CD4-positive, alpha-beta memory T cell (primary cell): ENCODE data around the gene TMEM233. TPM values are rescaled to one million over a fixed set of nuclear protein-coding genes. Genes with fewer than 3 reads are reported as not detected.
"Not testable (repeated sequence)": the region's sequence is repeated elsewhere in the genome, so short reads cannot be mapped to it uniquely, and the experiment has no call there.

Source experiments
- CTCF ChIA-PET: fragments of 350-600 bp; sonication (Branson Sonifier 250); formaldehyde crosslinking; loops from one replicate; lab custom pipeline; 2021; ENCODE audit warnings: inconsistent platforms; ENCODE audit not compliant: partially characterized antibody; lab: Charles Lee
- POLR2A ChIA-PET: fragments of 350-600 bp; sonication (Branson Sonifier 250); formaldehyde crosslinking; loops from one replicate; lab custom pipeline; 2021; ENCODE audit not compliant: partially characterized antibody; lab: Charles Lee
- DNase-seq, 5 donors: peaks; one replicate each; pipeline versions ENCODE4 v3.0.0 to v3.0.0-alpha.2; 2020 to 2022; ENCODE audit warnings: mixed read lengths in 1 of 5
- H3K27ac ChIP-seq: one replicate; pipeline ENCODE4 v1.7.0; 2013; ENCODE audit warnings: low read depth, low read length
- H3K27me3 ChIP-seq: 2 replicates; pipeline ENCODE4 v1.7.0; 2013; ENCODE audit warnings: mild to moderate bottlenecking, low read length, moderate library complexity; ENCODE audit not compliant: insufficient read depth
- H3K36me3 ChIP-seq: 2 replicates; pipeline ENCODE4 v1.7.0; 2013; ENCODE audit warnings: mild to moderate bottlenecking, low read length, moderate library complexity; ENCODE audit not compliant: insufficient read depth
- H3K4me1 ChIP-seq: 2 replicates; pipeline ENCODE4 v1.7.0; 2013; ENCODE audit warnings: mild to moderate bottlenecking, low read length, moderate library complexity; ENCODE audit not compliant: insufficient read depth
- H3K4me3 ChIP-seq, 2 donors: one replicate each; pipeline ENCODE4 v1.7.0; 2013; ENCODE audit warnings: low read length in 2 of 2, mild to moderate bottlenecking in 1 of 2
- H3K9me3 ChIP-seq, 2 donors: one replicate each; pipeline ENCODE4 v1.7.0; 2013; ENCODE audit warnings: low read length in 2 of 2, control low read depth in 1 of 2; ENCODE audit not compliant: control insufficient read depth in 1 of 2
- H3K27ac Mint-ChIP-seq, 7 donors: one replicate each; pipeline ENCODE4 v1.8.0; 2020 to 2021; ENCODE audit warnings: mixed read lengths in 7 of 7, mild to moderate bottlenecking in 6 of 7, inconsistent platforms in 3 of 7, moderate library complexity in 3 of 7
- H3K27me3 Mint-ChIP-seq, 2 donors: one replicate each; pipeline ENCODE4 v1.8.0; 2020 to 2021; ENCODE audit warnings: mixed read lengths in 2 of 2
- H3K36me3 Mint-ChIP-seq, 2 donors: one replicate each; pipeline ENCODE4 v1.8.0; 2020 to 2021; ENCODE audit warnings: mixed read lengths in 2 of 2, inconsistent platforms in 1 of 2, mild to moderate bottlenecking in 1 of 2
- H3K4me1 Mint-ChIP-seq, 4 donors: one replicate each; pipeline ENCODE4 v1.8.0; 2020 to 2021; ENCODE audit warnings: mixed read lengths in 4 of 4, mild to moderate bottlenecking in 1 of 4
- H3K4me3 Mint-ChIP-seq, 8 donors: one replicate each; pipeline ENCODE4 v1.8.0; 2020 to 2021; ENCODE audit warnings: mixed read lengths in 8 of 8, mild to moderate bottlenecking in 7 of 8, moderate library complexity in 6 of 8, inconsistent platforms in 3 of 8
- H3K9me3 Mint-ChIP-seq, 8 donors: one replicate each; pipeline ENCODE4 v1.8.0; 2020 to 2021; ENCODE audit warnings: mixed read lengths in 8 of 8, mild to moderate bottlenecking in 5 of 8, inconsistent platforms in 3 of 8, moderate library complexity in 1 of 8
- intact Hi-C: fragments of 100-400 bp; cut with micrococcal nuclease; formaldehyde crosslinking; loops from one replicate; pipeline ENCODE4 v1.15.1; 2023
- polyA plus RNA-seq, 2 donors: library from polyadenylated mRNA; unstranded; fragments of 300-500 nt; fragmentation: Illumina TruSeq; gene quantifications; one replicate each; pipeline ENCODE4 v1.2.3, GENCODE V29; 2021
- total RNA-seq, 2 experiments: library from RNA; stranded (reverse); gene quantifications; one replicate each; pipeline ENCODE4 v1.2.3, GENCODE V29; 2021

TMEM233 gene
- total and polyA plus RNA-seq, 4 experiments from 2014 or later = not detected

GRCh38 chr12:119634743-119635142 lies 41.2 kb downstream of the TMEM233 start:
- H3K36me3 ChIP-seq = no peaks in the 10 kb centered on the region
- no peak overlapping the region for H3K27ac ChIP-seq
- H3K9me3 Mint-ChIP-seq = peaks cover 0 to 3% (median 0%) of the 10 kb centered on the region in 8 donors
- no peaks in the 10 kb centered on the region for H3K9me3 ChIP-seq
- no peaks in the 10 kb centered on the region for H3K36me3 Mint-ChIP-seq
- intact Hi-C loops = no loop called here
- H3K27me3 Mint-ChIP-seq = peaks cover 25 to 35% of the 10 kb centered on the region in 2 donors
- ChIA-PET POLR2A (no interaction called here), CTCF (no interaction called here)
- H3K27me3 ChIP-seq = no peaks in the 10 kb centered on the region
- H3K4me1 ChIP-seq = no peaks in the 10 kb centered on the region
- H3K4me1 Mint-ChIP-seq = no peaks in the 10 kb centered on the region
- no peak overlapping the region for H3K4me3 ChIP-seq
- no peak overlapping the region for H3K4me3 Mint-ChIP-seq
- DNase-seq = no peak
- H3K27ac Mint-ChIP-seq = no peak overlapping the region

GRCh38 chr12:119642986-119643385 lies 49.4 kb downstream of the TMEM233 start:
- Histone ChIP-seq H3K4me3 (no peak overlapping the region), H3K9me3 (no peaks in the 10 kb centered on the region), H3K27me3 (no peaks in the 10 kb centered on the region), H3K4me1 (no peaks in the 10 kb centered on the region), H3K36me3 (no peaks in the 10 kb centered on the region), H3K27ac (no peak overlapping the region)
- Mint-ChIP-seq H3K4me1 (no peaks in the 10 kb centered on the region), H3K4me3 (no peak overlapping the region), H3K9me3 (no peaks in the 10 kb centered on the region), H3K27ac (no peak overlapping the region), H3K36me3 (no peaks in the 10 kb centered on the region), H3K27me3 (peaks cover 14 to 20% of the 10 kb centered on the region in 2 donors)
- ChIA-PET POLR2A (no interaction called here), CTCF (interaction anchor here (1.1 kb wide), 1 partner anchor 9 kb away, joined by 4 read pairs; no protein-coding TSS in a partner anchor)
- DNase-seq = no peak
- intact Hi-C loops = no loop called here

GRCh38 chr12:119644930-119645329 lies 51.4 kb downstream of the TMEM233 start:
- H3K4me3 ChIP-seq = no peak overlapping the region
- no peaks in the 10 kb centered on the region for H3K36me3 ChIP-seq
- DNase-seq = no peak
- ChIA-PET CTCF (no interaction called here), POLR2A (no interaction called here)
- H3K27ac Mint-ChIP-seq = no peak overlapping the region
- intact Hi-C loops = no loop called here
- H3K36me3 Mint-ChIP-seq = no peaks in the 10 kb centered on the region
- H3K9me3 ChIP-seq = no peaks in the 10 kb centered on the region
- H3K4me3 Mint-ChIP-seq = no peak overlapping the region
- no peak overlapping the region for H3K27ac ChIP-seq
- no peaks in the 10 kb centered on the region for H3K27me3 ChIP-seq
- H3K4me1 ChIP-seq = no peaks in the 10 kb centered on the region
- H3K9me3 Mint-ChIP-seq = no peaks in the 10 kb centered on the region
- no peaks in the 10 kb centered on the region for H3K4me1 Mint-ChIP-seq
- peaks cover 12 to 16% of the 10 kb centered on the region in 2 donors for H3K27me3 Mint-ChIP-seq

GRCh38 chr12:119645535-119646059 lies 52.0 kb downstream of the TMEM233 start:
- DNase-seq = no peak
- intact Hi-C loops = no loop called here
- Mint-ChIP-seq H3K36me3 (no peaks in the 10 kb centered on the region), H3K4me3 (no peak overlapping the region), H3K9me3 (no peaks in the 10 kb centered on the region), H3K4me1 (no peaks in the 10 kb centered on the region), H3K27ac (no peak overlapping the region), H3K27me3 (peaks cover 12 to 16% of the 10 kb centered on the region in 2 donors)
- Histone ChIP-seq H3K27me3 (no peaks in the 10 kb centered on the region), H3K27ac (no peak overlapping the region), H3K36me3 (no peaks in the 10 kb centered on the region), H3K9me3 (no peaks in the 10 kb centered on the region), H3K4me3 (no peak overlapping the region), H3K4me1 (no peaks in the 10 kb centered on the region)
- CTCF ChIA-PET = no interaction called here
- POLR2A ChIA-PET = no interaction called here

GRCh38 chr12:119649202-119649808 lies 55.7 kb downstream of the TMEM233 start:
- Histone ChIP-seq H3K4me1 (no peaks in the 10 kb centered on the region), H3K9me3 (peaks cover 0 to 6% of the 10 kb centered on the region in 2 donors), H3K27ac (no peak overlapping the region), H3K36me3 (no peaks in the 10 kb centered on the region), H3K4me3 (no peak overlapping the region), H3K27me3 (no peaks in the 10 kb centered on the region)
- intact Hi-C loops = no loop called here
- Mint-ChIP-seq H3K4me1 (no peaks in the 10 kb centered on the region), H3K27ac (no peak overlapping the region), H3K4me3 (no peak overlapping the region), H3K27me3 (peaks cover 5 to 6% of the 10 kb centered on the region in 2 donors), H3K9me3 (peaks cover 0 to 24% (median 18%) of the 10 kb centered on the region in 8 donors), H3K36me3 (peaks cover 4% of the 10 kb centered on the region in 2 donors)
- peak in 1 of 5 donors; percentile 11 for DNase-seq
- ChIA-PET CTCF (interaction anchor here (0.7 to 3.2 kb wide), 6 partner anchors 9 to 1466 kb away, joined by 3 to 22 read pairs (median 7); partner anchors contain the start of gene PRKAB1), POLR2A (no interaction called here)

GRCh38 chr12:119652665-119653064 lies 59.1 kb downstream of the TMEM233 start:
- Histone ChIP-seq H3K4me1 (no peaks in the 10 kb centered on the region), H3K27me3 (no peaks in the 10 kb centered on the region), H3K27ac (no peak overlapping the region), H3K9me3 (peaks cover 0 to 6% of the 10 kb centered on the region in 2 donors), H3K4me3 (no peak overlapping the region), H3K36me3 (no peaks in the 10 kb centered on the region)
- intact Hi-C loops = loop anchor here (10.0 kb wide), 1 partner anchor 208 kb away; no protein-coding TSS in a partner anchor
- Mint-ChIP-seq H3K9me3 (peaks cover 0 to 27% (median 19%) of the 10 kb centered on the region in 8 donors), H3K4me1 (no peaks in the 10 kb centered on the region), H3K36me3 (peaks cover 4% of the 10 kb centered on the region in 2 donors), H3K27me3 (peaks cover 2 to 4% of the 10 kb centered on the region in 2 donors), H3K27ac (peak overlapping the region in 1 of 7 donors; percentile 36), H3K4me3 (no peak overlapping the region)
- ChIA-PET POLR2A (no interaction called here), CTCF (interaction anchor here (1.3 to 1.8 kb wide), 4 partner anchors 8 to 13 kb away, joined by 4 to 6 read pairs (median 4); no protein-coding TSS in a partner anchor)
- DNase-seq = no peak

GRCh38 chr12:119657001-119657400 lies 63.4 kb downstream of the TMEM233 start:
- CTCF ChIA-PET = interaction anchor here (1.5 to 3.1 kb wide), 3 partner anchors 8 to 11 kb away, joined by 4 to 22 read pairs (median 8); partner anchors contain the start of gene PRKAB1
- POLR2A ChIA-PET, H3K27ac Mint-ChIP-seq, DNase-seq, H3K9me3 ChIP-seq, H3K4me3 ChIP-seq, H3K36me3 Mint-ChIP-seq, H3K4me3 Mint-ChIP-seq, H3K27ac ChIP-seq, H3K36me3 ChIP-seq, H3K27me3 Mint-ChIP-seq, H3K27me3 ChIP-seq, H3K4me1 ChIP-seq: not testable (repeated sequence)
- H3K9me3 Mint-ChIP-seq = peaks cover 0 to 25% (median 19%) of the 10 kb centered on the region in 8 donors
- intact Hi-C loops = loop anchor here (10.0 kb wide), 1 partner anchor 212 kb away; no protein-coding TSS in a partner anchor
- H3K4me1 Mint-ChIP-seq = peaks cover 3 to 12% (median 4%) of the 10 kb centered on the region in 4 donors
